ENCODE measurements around the gene GEMIN5.

Gene GEMIN5

GRCh38 chr5:154881986-154882385 lies 56.0 kb downstream of the GEMIN5 start:
- Histone ChIP-seq H3K4me3 (replicated peaks; ENCODE audit: insufficient read depth, low read length) (no peak overlapping the region), H3K27ac (replicated peaks) (no peak overlapping the region), H3K27me3 (ENCODE audit: insufficient read depth, poor library complexity, severe bottlenecking) (no peaks in the 10 kb centered on the region)
- no peak for DNase-seq (ENCODE audit: low read depth in 1 of 2, low spot score in 1 of 2)
- TF ChIP-seq GABPA (IDR thresholded peaks at IDR 0.05; ENCODE audit: low read depth) (no peak), SPI1 (IDR thresholded peaks at IDR 0.05; ENCODE audit: borderline replicate concordance, low read depth) (no peak), POLR2AphosphoS5 (IDR thresholded peaks at IDR 0.05; ENCODE audit: low read depth) (no peak), CTCF (IDR thresholded peaks at IDR 0.05; ENCODE audit: insufficient read depth, low read length) (no peak), REST (IDR thresholded peaks at IDR 0.05; ENCODE audit: insufficient replicate concordance, low read depth) (no peak)

- no peak for TF ChIP-seq SPI1 (IDR thresholded peaks at IDR 0.05; ENCODE audit: borderline replicate concordance, low read depth)
- no peak for TF ChIP-seq CTCF (IDR thresholded peaks at IDR 0.05; ENCODE audit: insufficient read depth, low read length)
- TF ChIP-seq GABPA (IDR thresholded peaks at IDR 0.05; ENCODE audit: low read depth): no peak
- TF ChIP-seq POLR2AphosphoS5 (IDR thresholded peaks at IDR 0.05; ENCODE audit: low read depth): no peak
- TF ChIP-seq REST (IDR thresholded peaks at IDR 0.05; ENCODE audit: insufficient replicate concordance, low read depth): no peak
- Histone ChIP-seq H3K27ac (replicated peaks) (no peak overlapping the region), H3K27me3 (ENCODE audit: insufficient read depth, poor library complexity, severe bottlenecking) (no peaks in the 10 kb centered on the region), H3K4me3 (replicated peaks; ENCODE audit: insufficient read depth, low read length) (no peak overlapping the region)
- DNase-seq (ENCODE audit: low read depth in 1 of 2, low spot score in 1 of 2): no peak
Measured at GRCh38 chr5:154878642-154879335, 59.2 kb downstream of the GEMIN5 start.

- TF ChIP-seq SPI1 (IDR thresholded peaks at IDR 0.05; ENCODE audit: borderline replicate concordance, low read depth) (no peak), CTCF (IDR thresholded peaks at IDR 0.05; ENCODE audit: insufficient read depth, low read length) (no peak), REST (IDR thresholded peaks at IDR 0.05; ENCODE audit: insufficient replicate concordance, low read depth) (no peak), GABPA (IDR thresholded peaks at IDR 0.05; ENCODE audit: low read depth) (no peak), POLR2AphosphoS5 (IDR thresholded peaks at IDR 0.05; ENCODE audit: low read depth) (no peak)
- no peak for DNase-seq (ENCODE audit: low read depth in 1 of 2, low spot score in 1 of 2)
- no peak overlapping the region for H3K4me3 ChIP-seq (replicated peaks; ENCODE audit: insufficient read depth, low read length)
Measured at GRCh38 chr5:154873791-154874331, 64.2 kb downstream of the GEMIN5 start.

More at GRCh38 chr5:154873791-154874331, 64.2 kb downstream of the GEMIN5 start:
- Histone ChIP-seq H3K27ac (replicated peaks) (no peak overlapping the region), H3K27me3 (ENCODE audit: insufficient read depth, poor library complexity, severe bottlenecking) (no peaks in the 10 kb centered on the region)

Measured in HL-60 (cell line).